OCI-LY7 (cell line): ENCODE data around the gene ZFYVE28.

Experiments used
- CTCF ChIP-seq: fragments of 200-600 bp; sonication (generic); conservative IDR thresholded peaks from 2 replicates; pipeline ENCODE4 v1.5.1; 2014; ENCODE audit warnings: mild to moderate bottlenecking, antibody characterized with exemption, low read length, moderate library complexity, mixed read lengths
- EZH2phosphoT487 ChIP-seq: fragments of 200-600 bp; sonication (generic); IDR thresholded peaks from 2 replicates; pipeline ENCODE4 v1.6.1; 2018; ENCODE audit warnings: low read depth, borderline replicate concordance, mild to moderate bottlenecking, mixed run types, antibody characterized with exemption, low read length, moderate library complexity, mixed read lengths

GRCh38 chr4:2285613-2286381, 132.6 kb downstream of the ZFYVE28 start:
- TF ChIP-seq CTCF (no peak), EZH2phosphoT487 (no peak)
